IMR-90 (cell line): ENCODE data around the gene PRKCE. TPM values are rescaled to one million over a fixed set of nuclear protein-coding genes. Genes with fewer than 3 reads are reported as not detected.
A peak's percentile ranks its signal among the peaks of the same experiment; 100 is the strongest.

Experiments
- ATAC-seq: fragments of 200-7000 bp; cut with Tn5 transposase; 2 replicates; pipeline ENCODE4 v1.9.1; 2020; ENCODE audit warnings: low read depth, mild to moderate bottlenecking, moderate library complexity
- BruUV-seq: library from RNA; stranded (reverse); fragments of 400-500 nt; replicated peaks from 2 replicates; lab custom pipeline; 2021; lab: Mats Ljungman, UMichigan
- CTCF ChIA-PET: fragments of 300-600 bp; formaldehyde crosslinking; extraction: SDS; loops from one replicate; lab custom pipeline; 2021; ENCODE audit warnings: antibody characterized with exemption; lab: Yijun Ruan, JAX
- POLR2A ChIA-PET: fragments of 300-600 bp; sonication (Branson Sonifier 250); formaldehyde crosslinking; loops from one replicate; lab custom pipeline; 2022; ENCODE audit warnings: antibody characterized with exemption; ENCODE audit not compliant: unreplicated experiment; lab: Charles Lee
- DNase-seq: peaks from one replicate; pipeline ENCODE4 v3.0.0; 2013
- H2AFZ ChIP-seq: replicated peaks from 2 replicates; pipeline ENCODE3; 2013; ENCODE audit warnings: low read length, mild to moderate bottlenecking; ENCODE audit not compliant: poor library complexity
- H2AK5ac ChIP-seq: 2 replicates; pipeline ENCODE4 v1.6.1; 2013; ENCODE audit warnings: low read depth, low read length, inconsistent platforms
- H2AK9ac ChIP-seq: replicated peaks from 2 replicates; pipeline ENCODE3; 2013; ENCODE audit warnings: mild to moderate bottlenecking, low read depth, low read length, moderate library complexity; ENCODE audit not compliant: poor library complexity
- H2BK120ac ChIP-seq: 2 replicates; pipeline ENCODE4 v1.6.1; 2013; ENCODE audit warnings: low read depth, low read length, inconsistent platforms
- H2BK15ac ChIP-seq: 3 replicates; pipeline ENCODE4 v1.6.1; 2013; ENCODE audit warnings: low read depth, low read length, inconsistent platforms
- H2BK20ac ChIP-seq: 2 replicates; pipeline ENCODE4 v1.6.1; 2013; ENCODE audit warnings: low read depth, mild to moderate bottlenecking, inconsistent platforms, low read length, moderate library complexity
- H2BK5ac ChIP-seq: 2 replicates; pipeline ENCODE4 v1.6.1; 2013; ENCODE audit warnings: mild to moderate bottlenecking, low read depth, low read length, inconsistent platforms; ENCODE audit not compliant: poor library complexity, severe bottlenecking
- H3K14ac ChIP-seq: replicated peaks from 2 replicates; pipeline ENCODE4 v1.6.1; 2013; ENCODE audit warnings: low read depth, low read length, inconsistent platforms
- H3K18ac ChIP-seq: 2 replicates; pipeline ENCODE4 v1.6.1; 2013; ENCODE audit warnings: low read depth, low read length, control low read depth
- H3K23ac ChIP-seq: 2 replicates; pipeline ENCODE4 v1.6.1; 2013; ENCODE audit warnings: low read depth, low read length, inconsistent platforms
- H3K27ac ChIP-seq: 2 replicates; pipeline ENCODE4 v1.5.1; 2013; ENCODE audit warnings: mild to moderate bottlenecking, control low read depth, low read length; ENCODE audit not compliant: insufficient read depth
- H3K27me3 ChIP-seq: 2 replicates; pipeline ENCODE4 v1.6.1; 2013; ENCODE audit warnings: low read length; ENCODE audit not compliant: control insufficient read depth, insufficient read depth
- H3K36me3 ChIP-seq: 2 replicates; pipeline ENCODE4 v1.6.1; 2013; ENCODE audit warnings: low read length, mixed read lengths; ENCODE audit not compliant: control insufficient read depth, insufficient read depth
- H3K4ac ChIP-seq: 2 replicates; pipeline ENCODE4 v1.6.1; 2013; ENCODE audit warnings: low read depth, low read length, inconsistent platforms
- H3K4me1 ChIP-seq: 2 replicates; pipeline ENCODE4 v1.6.1; 2013; ENCODE audit warnings: low read length, mixed read lengths; ENCODE audit not compliant: control insufficient read depth, insufficient read depth
- H3K4me2 ChIP-seq: 2 replicates; pipeline ENCODE4 v1.6.1; 2013; ENCODE audit warnings: low read depth, mild to moderate bottlenecking, control low read depth, low read length, moderate library complexity
- H3K4me3 ChIP-seq: 2 replicates; pipeline ENCODE4 v1.5.1; 2013; ENCODE audit warnings: low read depth, mild to moderate bottlenecking, control low read depth, low read length, moderate library complexity; ENCODE audit not compliant: insufficient read depth
- H3K56ac ChIP-seq: 2 replicates; pipeline ENCODE4 v1.6.1; 2013; ENCODE audit warnings: low read length, inconsistent platforms; ENCODE audit not compliant: insufficient read depth; ENCODE audit errors: extremely low read depth
- H3K79me1 ChIP-seq, 2 experiments: 2 replicates each; pipeline ENCODE4 v1.6.1; 2013; ENCODE audit warnings: low read length in 2 of 2, inconsistent platforms in 1 of 2, low read depth in 1 of 2
- H3K9ac ChIP-seq: 2 replicates; pipeline ENCODE4 v1.6.1; 2013; ENCODE audit warnings: low read depth, low read length, control low read depth
- H3K9me1 ChIP-seq: 2 replicates; pipeline ENCODE4 v1.6.1; 2013; ENCODE audit warnings: low read length, inconsistent platforms; ENCODE audit not compliant: insufficient read depth
- H3K9me3 ChIP-seq: 2 replicates; pipeline ENCODE4 v1.6.1; 2013; ENCODE audit warnings: low read length; ENCODE audit not compliant: control insufficient read depth, insufficient read depth
- H4K20me1 ChIP-seq: 2 replicates; pipeline ENCODE4 v1.6.1; 2013; ENCODE audit warnings: low read length, inconsistent platforms; ENCODE audit not compliant: insufficient read depth
- H4K5ac ChIP-seq: 2 replicates; pipeline ENCODE4 v1.6.1; 2013; ENCODE audit warnings: mild to moderate bottlenecking, low read depth, low read length, control low read depth
- H4K8ac ChIP-seq, 2 experiments: 2 replicates each; pipeline ENCODE4 v1.6.1; 2013; ENCODE audit warnings: low read depth in 2 of 2, low read length in 2 of 2, control low read depth in 1 of 2, inconsistent platforms in 1 of 2
- H4K91ac ChIP-seq: 2 replicates; pipeline ENCODE4 v1.6.1; 2013; ENCODE audit warnings: low read depth, low read length, inconsistent platforms; ENCODE audit not compliant: insufficient read depth
- BHLHE40 ChIP-seq: fragments of 150-350 bp; IDR thresholded peaks from 2 replicates; pipeline ENCODE4 v1.6.1; 2016; ENCODE audit warnings: mild to moderate bottlenecking, low read depth, low read length
- CEBPB ChIP-seq: IDR thresholded peaks from 2 replicates; pipeline ENCODE4 v1.6.1; 2012; ENCODE audit warnings: low read depth, low read length, improper control_type of control experiment
- CHD1 ChIP-seq: IDR thresholded peaks from 2 replicates; pipeline ENCODE4 v1.6.1; 2012; ENCODE audit warnings: low read depth, low read length, improper control_type of control experiment
- MAFK ChIP-seq: IDR thresholded peaks from 2 replicates; pipeline ENCODE4 v1.6.1; 2012; ENCODE audit warnings: low read depth, low read length, improper control_type of control experiment
- NFE2L2 ChIP-seq: fragments of 150-350 bp; IDR thresholded peaks from 2 replicates; pipeline ENCODE4 v1.6.1; 2016; ENCODE audit warnings: low read depth, mild to moderate bottlenecking, low read length
- RAD21 ChIP-seq: IDR thresholded peaks from 2 replicates; pipeline ENCODE4 v1.6.1; 2012; ENCODE audit warnings: low read length, improper control_type of control experiment
- RFX5 ChIP-seq: IDR thresholded peaks from 2 replicates; pipeline ENCODE4 v1.8.0; 2012; ENCODE audit warnings: low read depth, mild to moderate bottlenecking, low read length, moderate library complexity
- SMC3 ChIP-seq: fragments of 150-350 bp; IDR thresholded peaks from 2 replicates; pipeline ENCODE4 v1.6.1; 2016; ENCODE audit warnings: low read depth, mild to moderate bottlenecking, antibody characterized with exemption, low read length, moderate library complexity
- WGBS, 2 experiments: methylation state at CpG; one replicate each; pipeline versions ENCODE4 v1.1.5 to v1.1.7; 2013; ENCODE audit warnings: missing lambda C conversion rate in 2 of 2; ENCODE audit not compliant: insufficient read length in 1 of 2; ENCODE audit errors: extremely low coverage in 2 of 2; 5-methylcytosine and 5-hydroxymethylcytosine counted together
- dilution Hi-C: fragments of 300-500 bp; cut with HindIII; formaldehyde crosslinking; loops from one replicate; pipeline ENCODE4 v1.14.3; 2018; ENCODE audit warnings: low sequenced_read_pairs; ENCODE audit not compliant: unreplicated experiment
- in situ Hi-C: fragments of 300-500 bp; cut with MboI; formaldehyde crosslinking; loops from 3 replicates; pipeline ENCODE4 v1.14.3; 2019; ENCODE audit warnings: low sequenced_read_pairs, inconsistent platforms, mixed read lengths
- intact Hi-C: fragments of 100-400 bp; cut with micrococcal nuclease; formaldehyde crosslinking; loops from 2 replicates; pipeline ENCODE4 v1.10.0; 2022
- polyA plus RNA-seq, 3 experiments: library from polyadenylated mRNA; depleted of rRNA; stranded (reverse); fragments of >200 nt; gene quantifications; 2 replicates each; pipeline ENCODE4 v1.2.3, GENCODE V29; 2012; ENCODE audit warnings: low replicate concordance in 1 of 3
- total RNA-seq: library from RNA; depleted of rRNA; stranded (reverse); fragments of >200 nt; gene quantifications from 2 replicates; pipeline ENCODE4 v1.2.3, GENCODE V29; 2012
- TF ChIP-seq, protein P1 (sequence below): fragments of 150-350 bp; IDR thresholded peaks from 2 replicates; pipeline ENCODE4 v1.6.1; 2016; ENCODE audit warnings: low read depth, mild to moderate bottlenecking, low read length, moderate library complexity, borderline replicate concordance
- TF ChIP-seq, protein P2 (sequence below): conservative IDR thresholded peaks from 2 replicates; pipeline ENCODE4 v1.5.1; 2012; ENCODE audit warnings: mild to moderate bottlenecking, low read depth, low read length, improper control_type of control experiment
- TF ChIP-seq, protein P3 (sequence below): fragments of 150-350 bp; IDR thresholded peaks from 2 replicates; pipeline ENCODE4 v1.6.1; 2017; ENCODE audit warnings: mild to moderate bottlenecking, antibody characterized with exemption, low read length, low read depth

PRKCE gene
- total and polyA plus RNA-seq, 2 of the 4 experiments (the other 2 are of a cell fraction), result 8.1 to 32.4 TPM

DNA sequence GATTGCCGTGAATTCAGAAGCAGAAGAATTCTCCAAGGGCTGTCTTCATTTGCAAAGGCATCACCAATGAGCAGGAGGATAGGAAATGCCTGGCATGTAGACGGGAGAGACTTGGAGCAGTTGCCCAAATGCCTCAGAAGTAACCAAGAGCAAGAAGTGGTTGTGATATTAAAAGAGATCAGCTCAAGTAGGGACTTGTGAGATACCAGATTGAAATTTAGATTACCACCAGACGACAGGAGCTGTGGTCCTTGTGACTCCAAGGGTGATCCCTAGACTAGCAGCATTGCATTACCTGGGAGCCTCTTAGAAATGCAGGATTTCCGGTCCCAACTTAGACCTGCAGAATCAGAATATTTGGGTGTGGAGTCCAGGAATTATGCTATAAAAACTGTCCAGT, 417.2 kb downstream of the PRKCE start:
- ATAC-seq (peak; percentile 6; the same call in 1 of the 2 replicates), DNase-seq (peak; percentile 77)
- Histone ChIP-seq H3K56ac (peak overlapping the region; percentile 83), H3K9me1 (peaks cover 20% of the 10 kb centered on the region), H4K91ac (peak overlapping the region; percentile 90), H3K27me3 (no peaks in the 10 kb centered on the region), H3K79me1 (peaks cover 11 to 38% of the 10 kb centered on the region in 2 experiments), H3K14ac (peak overlapping the region; percentile 89), H4K20me1 (no peaks in the 10 kb centered on the region), H3K4me1 (peaks cover 26% of the 10 kb centered on the region), H2AK5ac (peak overlapping the region; percentile 89; the same call in 1 of the 2 replicates), H2AFZ (no peak overlapping the region), H2BK5ac (peak overlapping the region; percentile 98), H3K18ac (peak overlapping the region; percentile 93), H3K9me3 (no peaks in the 10 kb centered on the region), H3K23ac (peak overlapping the region; percentile 80), H2BK20ac (peak overlapping the region; percentile 96), H3K36me3 (no peaks in the 10 kb centered on the region), H4K8ac (peak overlapping the region; percentile 67 to 75), H3K4ac (peak overlapping the region; percentile 92), H3K9ac (peak overlapping the region; percentile 43; the same call in 1 of the 2 replicates), H4K5ac (peak overlapping the region; percentile 51), H3K4me3 (no peak overlapping the region), H2AK9ac (no peak overlapping the region), H2BK120ac (peak overlapping the region; percentile 98), H3K4me2 (peak overlapping the region; percentile 25; the same call in 1 of the 2 replicates), H2BK15ac (peak overlapping the region; percentile 89; the same call in 2 of the 3 replicates), H3K27ac (peak overlapping the region; percentile 60)
- ChIA-PET POLR2A (no interaction called here), CTCF (no interaction called here)
- intact Hi-C loops (loop anchor here (5.0 kb wide), 1 partner anchor 66 kb away; no protein-coding TSS in a partner anchor), in situ Hi-C loops (no loop called here), dilution Hi-C loops (no loop called here)
- 55% methylated on average over 2 of the region's 4 CpGs; no CpG with 5 or more reads in 1 of the 2 experiments for WGBS, 2 experiments
- TF ChIP-seq MAFK (no peak), CEBPB (no peak), BHLHE40 (no peak), RAD21 (no peak), NFE2L2 (no peak), CHD1 (no peak), RFX5 (no peak), SMC3 (no peak)
- TF ChIP-seq, protein P1, sequence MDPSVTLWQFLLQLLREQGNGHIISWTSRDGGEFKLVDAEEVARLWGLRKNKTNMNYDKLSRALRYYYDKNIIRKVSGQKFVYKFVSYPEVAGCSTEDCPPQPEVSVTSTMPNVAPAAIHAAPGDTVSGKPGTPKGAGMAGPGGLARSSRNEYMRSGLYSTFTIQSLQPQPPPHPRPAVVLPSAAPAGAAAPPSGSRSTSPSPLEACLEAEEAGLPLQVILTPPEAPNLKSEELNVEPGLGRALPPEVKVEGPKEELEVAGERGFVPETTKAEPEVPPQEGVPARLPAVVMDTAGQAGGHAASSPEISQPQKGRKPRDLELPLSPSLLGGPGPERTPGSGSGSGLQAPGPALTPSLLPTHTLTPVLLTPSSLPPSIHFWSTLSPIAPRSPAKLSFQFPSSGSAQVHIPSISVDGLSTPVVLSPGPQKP, result no peak
- TF ChIP-seq, protein P2, sequence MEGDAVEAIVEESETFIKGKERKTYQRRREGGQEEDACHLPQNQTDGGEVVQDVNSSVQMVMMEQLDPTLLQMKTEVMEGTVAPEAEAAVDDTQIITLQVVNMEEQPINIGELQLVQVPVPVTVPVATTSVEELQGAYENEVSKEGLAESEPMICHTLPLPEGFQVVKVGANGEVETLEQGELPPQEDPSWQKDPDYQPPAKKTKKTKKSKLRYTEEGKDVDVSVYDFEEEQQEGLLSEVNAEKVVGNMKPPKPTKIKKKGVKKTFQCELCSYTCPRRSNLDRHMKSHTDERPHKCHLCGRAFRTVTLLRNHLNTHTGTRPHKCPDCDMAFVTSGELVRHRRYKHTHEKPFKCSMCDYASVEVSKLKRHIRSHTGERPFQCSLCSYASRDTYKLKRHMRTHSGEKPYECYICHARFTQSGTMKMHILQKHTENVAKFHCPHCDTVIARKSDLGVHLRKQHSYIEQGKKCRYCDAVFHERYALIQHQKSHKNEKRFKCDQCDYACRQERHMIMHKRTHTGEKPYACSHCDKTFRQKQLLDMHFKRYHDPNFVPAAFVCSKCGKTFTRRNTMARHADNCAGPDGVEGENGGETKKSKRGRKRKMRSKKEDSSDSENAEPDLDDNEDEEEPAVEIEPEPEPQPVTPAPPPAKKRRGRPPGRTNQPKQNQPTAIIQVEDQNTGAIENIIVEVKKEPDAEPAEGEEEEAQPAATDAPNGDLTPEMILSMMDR, result no peak
- TF ChIP-seq, protein P3, sequence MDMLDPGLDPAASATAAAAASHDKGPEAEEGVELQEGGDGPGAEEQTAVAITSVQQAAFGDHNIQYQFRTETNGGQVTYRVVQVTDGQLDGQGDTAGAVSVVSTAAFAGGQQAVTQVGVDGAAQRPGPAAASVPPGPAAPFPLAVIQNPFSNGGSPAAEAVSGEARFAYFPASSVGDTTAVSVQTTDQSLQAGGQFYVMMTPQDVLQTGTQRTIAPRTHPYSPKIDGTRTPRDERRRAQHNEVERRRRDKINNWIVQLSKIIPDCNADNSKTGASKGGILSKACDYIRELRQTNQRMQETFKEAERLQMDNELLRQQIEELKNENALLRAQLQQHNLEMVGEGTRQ, result no peak
- BruUV-seq, result no TSS peak
